Osteoblast (primary cell): Measurements from ENCODE around the gene GABARAPL2. TPM values are rescaled to one million over a fixed set of nuclear protein-coding genes. Genes with fewer than 3 reads are reported as not detected.
"Not testable (repeated sequence)": the region's sequence is repeated elsewhere in the genome, so short reads cannot be mapped to it uniquely, and the experiment has no call there.

Experiments
- DNase-seq: peaks from one replicate; pipeline ENCODE4 v3.0.0; 2011; ENCODE audit warnings: low spot score, mixed read lengths; ENCODE audit not compliant: insufficient read length; ENCODE audit errors: missing footprints
- H2AFZ ChIP-seq: 2 replicates; pipeline ENCODE4 v1.6.0; 2011; ENCODE audit warnings: mild to moderate bottlenecking, low read length
- H3K27ac ChIP-seq: 2 replicates; pipeline ENCODE4 v1.5.1; 2011; ENCODE audit warnings: mild to moderate bottlenecking, low read depth, low read length, moderate library complexity
- H3K27me3 ChIP-seq: 2 replicates; pipeline ENCODE4 v1.6.0; 2012; ENCODE audit warnings: mild to moderate bottlenecking, control low read depth, inconsistent platforms, low read length, moderate library complexity; ENCODE audit not compliant: insufficient read depth
- H3K36me3 ChIP-seq: 2 replicates; pipeline ENCODE4 v1.5.1; 2011; ENCODE audit warnings: mild to moderate bottlenecking, low read length, control low read depth, moderate library complexity; ENCODE audit not compliant: insufficient read depth
- H3K4me1 ChIP-seq: 2 replicates; pipeline ENCODE4 v1.5.1; 2011; ENCODE audit warnings: mild to moderate bottlenecking, low read length, control low read depth, moderate library complexity; ENCODE audit not compliant: insufficient read depth
- H3K4me2 ChIP-seq: 2 replicates; pipeline ENCODE4 v1.6.0; 2011; ENCODE audit warnings: mild to moderate bottlenecking, low read length; ENCODE audit not compliant: insufficient read depth
- H3K4me3 ChIP-seq: fragments of 200-600 bp; sonication (generic); 3 replicates; pipeline ENCODE4 v1.5.1; 2012; ENCODE audit warnings: mild to moderate bottlenecking, low read length, inconsistent platforms; ENCODE audit not compliant: insufficient read depth
- H3K79me2 ChIP-seq: 2 replicates; pipeline ENCODE4 v1.6.0; 2012; ENCODE audit warnings: mild to moderate bottlenecking, low read length, control low read depth, inconsistent platforms; ENCODE audit not compliant: insufficient read depth
- H3K9me3 ChIP-seq: 2 replicates; pipeline ENCODE4 v1.5.1; 2011; ENCODE audit warnings: low read depth, low read length, control low read depth
- H4K20me1 ChIP-seq: 2 replicates; pipeline ENCODE4 v1.6.0; 2012; ENCODE audit warnings: mild to moderate bottlenecking, low read length, control low read depth; ENCODE audit not compliant: insufficient read depth
- CTCF ChIP-seq: IDR thresholded peaks from 2 replicates; pipeline ENCODE4 v1.5.1; 2011; ENCODE audit warnings: mild to moderate bottlenecking, low read depth, low read length, moderate library complexity; ENCODE audit errors: extremely low read depth
- total RNA-seq: library from RNA; depleted of rRNA; stranded (reverse); fragments of >200 nt; gene quantifications from 2 replicates; pipeline ENCODE4 v1.2.3, GENCODE V29; 2012

Gene GABARAPL2
- total RNA-seq, 1 donor, result 32.9 TPM

- H3K79me2 ChIP-seq, result no peaks in the 10 kb centered on the region
- DNase-seq, result no peak
- H3K27me3 ChIP-seq, result no peaks in the 10 kb centered on the region
- no peak overlapping the region for H3K4me2 ChIP-seq
- no peak overlapping the region for H2AFZ ChIP-seq
- H3K27ac ChIP-seq, result no peak overlapping the region
- no peaks in the 10 kb centered on the region for H3K4me1 ChIP-seq
- no peak overlapping the region for H3K4me3 ChIP-seq
- H4K20me1 ChIP-seq, result no peaks in the 10 kb centered on the region
- no peaks in the 10 kb centered on the region for H3K9me3 ChIP-seq
- peaks cover 3% of the 10 kb centered on the region for H3K36me3 ChIP-seq
- TF ChIP-seq CTCF, result no peak
Measured at GRCh38 chr16:75541236-75541635, 24.9 kb upstream of the GABARAPL2 start.

GRCh38 chr16:75542462-75542861 lies 23.7 kb upstream of the GABARAPL2 start:
- not testable (repeated sequence) for H3K4me2 ChIP-seq, H3K4me3 ChIP-seq, H3K27me3 ChIP-seq, H3K36me3 ChIP-seq, H3K9me3 ChIP-seq, H2AFZ ChIP-seq, H3K27ac ChIP-seq, H4K20me1 ChIP-seq, H3K79me2 ChIP-seq, DNase-seq, H3K4me1 ChIP-seq

- not testable (repeated sequence) for H3K9me3 ChIP-seq, H3K36me3 ChIP-seq, H3K27me3 ChIP-seq, H3K79me2 ChIP-seq, H2AFZ ChIP-seq, H3K4me3 ChIP-seq, H3K4me2 ChIP-seq, DNase-seq, H3K4me1 ChIP-seq, H3K27ac ChIP-seq, H4K20me1 ChIP-seq
Measured at GRCh38 chr16:75545879-75546278, 20.3 kb upstream of the GABARAPL2 start.

- Histone ChIP-seq H4K20me1 (no peaks in the 10 kb centered on the region), H3K4me3 (no peak overlapping the region), H3K9me3 (no peaks in the 10 kb centered on the region), H3K27me3 (no peaks in the 10 kb centered on the region), H3K36me3 (peaks cover 3% of the 10 kb centered on the region), H3K79me2 (no peaks in the 10 kb centered on the region), H3K4me2 (no peak overlapping the region), H3K27ac (no peak overlapping the region), H3K4me1 (no peaks in the 10 kb centered on the region), H2AFZ (no peak overlapping the region)
- TF ChIP-seq CTCF, result no peak
- no peak for DNase-seq
Measured at GRCh38 chr16:75546293-75546692, 19.9 kb upstream of the GABARAPL2 start.

- H3K79me2 ChIP-seq, H3K9me3 ChIP-seq, H3K4me2 ChIP-seq, H3K27ac ChIP-seq, H4K20me1 ChIP-seq, H3K4me3 ChIP-seq, H3K36me3 ChIP-seq, H2AFZ ChIP-seq, H3K27me3 ChIP-seq, DNase-seq, H3K4me1 ChIP-seq: not testable (repeated sequence)
Measured at GRCh38 chr16:75548456-75548855, 17.7 kb upstream of the GABARAPL2 start.
